ENCODE data around the gene INTS1. TPM values are rescaled to one million over a fixed set of nuclear protein-coding genes. Genes with fewer than 3 reads are reported as not detected.
A peak's percentile ranks its signal among the peaks of the same experiment; 100 is the strongest.

INTS1 gene
- polyA plus RNA-seq, 4 donors = 55.4 to 96.1 (median 57.7) TPM

DNA sequence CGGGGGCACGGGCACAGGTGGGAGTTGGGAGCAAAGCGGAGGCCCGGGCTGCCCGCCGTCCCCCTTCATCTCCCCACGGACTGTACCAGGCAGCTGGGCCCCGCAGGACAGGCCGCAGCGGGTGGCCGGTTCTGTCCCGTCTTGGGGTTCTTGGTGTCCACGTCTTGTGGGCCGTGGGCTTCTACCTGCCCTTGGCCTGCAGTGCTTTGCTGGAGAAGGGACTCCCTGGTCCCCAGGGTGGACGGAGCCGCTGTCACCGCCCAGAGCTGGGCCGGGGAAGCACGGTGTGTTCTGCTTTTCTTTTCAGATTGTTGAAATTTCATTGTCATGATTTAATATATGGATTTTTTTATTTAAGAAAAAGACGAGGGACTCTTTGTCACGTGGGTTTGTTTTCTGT is 38.1 kb upstream of the INTS1 start:
- no peak for DNase-seq (ENCODE audit: low read depth in 4 of 4, low spot score in 3 of 4)

DNA sequence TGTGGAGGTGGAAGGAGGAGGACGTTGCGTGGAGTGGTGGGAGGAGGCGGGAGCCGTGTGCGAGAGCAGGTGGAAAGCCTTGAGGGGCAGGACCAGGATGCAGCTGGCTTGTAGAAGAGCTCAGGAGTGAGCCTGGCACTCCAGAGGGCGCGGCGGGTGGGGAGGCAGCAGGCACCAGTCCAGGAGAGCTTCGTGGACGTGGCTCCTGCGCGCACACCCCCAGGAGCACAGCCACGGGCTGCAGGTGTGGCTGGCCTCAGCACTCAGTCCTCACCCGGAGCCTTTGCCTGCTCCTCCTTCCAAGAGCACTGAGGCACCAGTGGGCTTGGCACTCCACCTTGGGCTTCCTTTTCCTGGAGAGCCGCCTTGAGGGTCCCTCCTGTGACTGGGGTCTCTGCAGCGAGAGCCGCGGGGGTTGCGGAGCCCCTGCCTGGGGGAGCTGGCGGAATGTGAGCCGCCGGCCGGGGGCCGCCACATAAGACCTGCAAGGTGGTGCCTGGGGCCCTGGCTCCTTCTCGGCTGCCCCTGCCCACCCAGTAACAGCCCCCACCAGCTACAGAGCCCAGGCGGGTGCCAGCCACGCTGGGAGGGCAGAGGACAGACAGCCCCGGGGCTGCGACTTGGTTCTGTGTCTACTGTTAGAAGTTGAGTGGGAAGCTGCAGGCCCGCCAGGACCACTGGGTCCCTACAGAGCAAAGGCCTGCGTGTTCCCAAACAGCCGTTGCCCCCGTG is 37.4 kb upstream of the INTS1 start:
- DNase-seq (ENCODE audit: low read depth in 4 of 4, low spot score in 3 of 4) = no peak

DNA sequence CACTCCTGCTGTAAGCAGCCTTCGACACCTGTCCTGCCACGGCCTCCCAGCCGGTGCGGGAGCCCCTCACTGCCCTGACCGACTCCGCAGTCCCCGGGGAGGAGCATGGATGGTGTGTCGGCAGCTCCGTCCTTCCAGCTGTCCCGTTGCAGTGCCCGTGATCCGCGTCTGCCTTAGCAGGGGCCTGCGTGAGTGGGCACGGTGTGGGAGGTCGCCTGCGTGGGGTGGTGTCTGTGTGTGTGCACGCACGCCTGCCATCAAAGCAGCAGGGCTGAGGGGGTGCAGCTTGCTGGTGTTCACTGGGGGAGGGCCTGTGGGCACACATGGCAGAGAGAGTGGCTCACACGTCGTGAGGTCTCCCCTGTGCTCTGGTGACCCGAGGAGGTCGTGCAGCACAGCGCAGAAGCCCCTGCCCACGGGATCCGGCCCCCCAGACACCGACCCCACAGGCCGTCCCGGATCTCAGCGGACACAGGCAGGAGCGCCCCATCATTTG is 36.6 kb upstream of the INTS1 start:
- no peak for DNase-seq (ENCODE audit: low read depth in 4 of 4, low spot score in 3 of 4)

DNA sequence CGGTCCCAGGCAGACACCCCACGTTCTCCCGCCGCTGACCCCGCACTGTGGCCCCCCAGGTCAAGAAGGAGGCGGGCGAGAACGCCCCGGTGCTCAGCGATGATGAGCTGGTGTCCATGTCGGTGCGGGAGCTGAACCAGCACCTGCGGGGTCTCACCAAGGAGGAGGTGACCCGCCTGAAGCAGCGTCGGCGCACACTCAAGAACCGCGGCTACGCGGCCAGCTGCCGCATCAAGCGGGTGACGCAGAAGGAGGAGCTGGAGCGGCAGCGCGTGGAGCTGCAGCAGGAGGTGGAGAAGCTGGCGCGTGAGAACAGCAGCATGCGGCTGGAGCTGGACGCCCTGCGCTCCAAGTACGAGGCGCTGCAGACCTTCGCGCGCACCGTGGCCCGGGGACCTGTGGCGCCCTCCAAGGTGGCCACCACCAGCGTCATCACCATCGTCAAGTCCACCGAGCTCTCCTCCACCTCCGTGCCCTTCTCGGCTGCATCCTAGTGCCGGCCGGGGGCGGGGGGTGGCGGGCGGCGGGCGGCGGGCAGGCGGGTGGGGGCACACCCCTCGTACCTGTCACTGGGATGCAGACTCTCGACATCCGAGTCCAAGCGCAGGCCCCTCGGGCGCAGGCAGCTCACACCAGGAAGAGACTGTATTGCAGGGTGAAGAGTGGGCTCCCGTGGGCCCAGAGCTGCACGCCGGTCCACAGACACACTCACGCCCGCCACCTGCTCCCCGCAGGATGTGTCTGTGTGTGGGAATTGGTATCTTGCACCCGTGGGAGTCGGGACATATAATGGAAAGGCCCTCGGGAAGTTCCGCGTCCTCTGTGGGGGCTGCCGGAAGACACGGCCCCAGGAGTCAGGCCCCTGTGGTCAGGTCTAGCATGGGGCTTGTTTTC is 35.9 kb upstream of the INTS1 start:
- DNase-seq (ENCODE audit: low read depth in 4 of 4, low spot score in 3 of 4) = no peak

DNA sequence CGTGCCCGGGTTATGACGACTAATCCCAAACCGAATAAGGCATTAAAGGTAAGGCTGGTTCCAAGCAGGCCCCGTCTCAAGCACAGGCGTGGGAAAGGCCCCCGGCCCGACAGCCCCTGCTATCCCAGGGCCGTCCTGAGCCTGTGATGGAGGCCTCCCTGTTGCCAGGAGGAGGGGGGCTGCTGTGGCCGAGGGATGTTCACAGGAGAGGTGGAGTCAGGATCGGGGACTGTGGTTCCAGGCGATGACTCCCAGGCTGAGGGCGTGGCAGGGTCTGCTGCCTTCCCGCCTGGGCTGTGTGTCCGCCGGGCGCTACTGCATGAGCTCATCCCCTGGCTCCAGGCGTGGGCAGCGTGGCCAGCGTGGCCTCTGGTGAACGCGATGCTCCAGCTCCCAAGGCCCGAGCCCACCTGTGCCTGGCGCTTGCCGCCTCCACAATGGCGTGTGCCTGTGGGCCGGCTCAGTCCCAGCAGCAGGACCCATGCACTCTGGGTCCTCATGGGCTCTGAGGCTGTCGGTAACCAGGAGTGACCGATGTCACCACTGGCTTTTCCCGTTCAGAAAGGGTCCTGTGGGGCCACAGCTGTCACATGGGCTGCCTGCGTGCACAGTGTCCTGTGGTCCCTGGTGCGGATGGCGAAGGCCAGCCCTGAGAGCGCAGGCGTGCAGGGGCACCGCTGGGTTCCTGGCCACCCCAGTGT is 35.1 kb upstream of the INTS1 start:
- no peak for DNase-seq (ENCODE audit: low read depth in 4 of 4, low spot score in 3 of 4)

DNA sequence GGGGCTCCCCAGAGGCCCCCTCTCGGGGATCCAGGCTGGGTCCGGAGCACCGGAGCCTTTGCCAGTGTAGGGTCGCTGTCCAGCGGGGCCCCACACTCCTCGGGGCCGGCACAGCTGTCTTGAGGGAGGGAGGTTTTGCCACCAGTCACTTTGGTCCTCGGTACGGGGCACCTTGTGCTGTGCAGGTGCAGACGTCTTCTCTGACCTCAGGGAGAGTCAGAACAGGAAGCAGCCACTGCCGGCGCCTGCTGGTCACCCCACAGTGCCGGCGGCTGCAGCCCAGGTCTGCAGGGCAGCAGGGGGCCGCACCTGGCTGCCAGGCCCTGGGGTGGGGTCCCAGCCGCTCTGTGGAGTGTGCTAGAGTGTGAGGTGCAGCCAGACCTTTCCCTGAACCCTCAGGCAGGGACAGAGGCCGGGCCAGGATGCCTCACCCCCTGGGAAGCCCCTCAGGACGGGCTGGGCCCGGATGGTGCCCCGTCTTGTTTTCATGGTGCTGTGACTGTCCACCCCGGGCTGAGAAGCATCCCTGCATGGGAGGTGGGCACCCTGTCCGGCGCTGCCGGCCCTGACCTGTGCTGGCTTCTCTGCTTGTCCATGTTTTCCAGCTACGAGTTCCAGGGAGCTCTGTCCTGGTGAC is 34.5 kb upstream of the INTS1 start:
- DNase-seq (ENCODE audit: low read depth in 4 of 4, low spot score in 3 of 4) = no peak

DNA sequence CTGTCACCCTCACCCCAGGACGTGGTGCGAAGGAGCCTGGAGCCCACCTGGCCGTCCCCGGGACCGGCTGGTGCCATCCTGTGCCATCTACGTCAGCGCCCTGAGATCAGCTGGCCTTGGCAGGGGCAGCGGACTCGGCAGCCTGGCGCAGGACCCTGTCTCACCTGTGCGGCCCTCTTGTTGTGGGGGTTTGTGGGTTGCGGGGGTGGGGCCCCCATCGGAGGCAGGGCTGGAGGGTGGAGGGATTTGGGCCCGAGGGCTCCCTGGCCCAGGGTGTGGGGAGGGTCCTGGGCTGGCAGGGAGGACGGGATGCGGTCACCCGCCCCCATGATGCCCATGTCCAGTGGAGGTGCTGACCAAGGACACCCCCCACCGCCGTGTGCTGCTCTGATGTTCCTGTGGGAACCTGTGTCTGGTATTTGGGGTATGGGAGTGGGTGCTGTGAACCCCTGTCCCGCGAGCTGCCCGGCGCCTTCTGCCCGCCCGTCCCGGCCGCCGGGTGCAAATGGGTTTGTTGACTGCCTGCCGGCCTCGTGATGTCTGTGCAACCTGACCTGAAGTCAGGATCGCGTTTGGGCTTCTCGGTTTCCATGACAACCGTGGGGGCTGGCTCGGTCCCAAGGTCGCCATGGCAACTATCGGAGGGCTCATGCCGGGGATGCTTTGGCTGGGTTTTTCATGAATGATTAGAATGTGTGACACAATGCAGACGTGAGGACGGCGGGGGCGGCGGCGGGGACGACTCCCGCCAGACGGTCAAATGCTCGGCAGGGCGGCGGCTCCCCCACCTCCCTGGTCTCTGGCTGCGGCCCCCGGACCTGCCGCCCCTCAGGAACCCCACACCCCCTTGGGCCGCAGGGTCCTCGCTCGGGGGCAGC is 33.6 kb upstream of the INTS1 start:
- peak in 3 of 4 donors; percentile 78 to 90 (median 89) for DNase-seq (ENCODE audit: low read depth in 4 of 4, low spot score in 3 of 4)

DNA sequence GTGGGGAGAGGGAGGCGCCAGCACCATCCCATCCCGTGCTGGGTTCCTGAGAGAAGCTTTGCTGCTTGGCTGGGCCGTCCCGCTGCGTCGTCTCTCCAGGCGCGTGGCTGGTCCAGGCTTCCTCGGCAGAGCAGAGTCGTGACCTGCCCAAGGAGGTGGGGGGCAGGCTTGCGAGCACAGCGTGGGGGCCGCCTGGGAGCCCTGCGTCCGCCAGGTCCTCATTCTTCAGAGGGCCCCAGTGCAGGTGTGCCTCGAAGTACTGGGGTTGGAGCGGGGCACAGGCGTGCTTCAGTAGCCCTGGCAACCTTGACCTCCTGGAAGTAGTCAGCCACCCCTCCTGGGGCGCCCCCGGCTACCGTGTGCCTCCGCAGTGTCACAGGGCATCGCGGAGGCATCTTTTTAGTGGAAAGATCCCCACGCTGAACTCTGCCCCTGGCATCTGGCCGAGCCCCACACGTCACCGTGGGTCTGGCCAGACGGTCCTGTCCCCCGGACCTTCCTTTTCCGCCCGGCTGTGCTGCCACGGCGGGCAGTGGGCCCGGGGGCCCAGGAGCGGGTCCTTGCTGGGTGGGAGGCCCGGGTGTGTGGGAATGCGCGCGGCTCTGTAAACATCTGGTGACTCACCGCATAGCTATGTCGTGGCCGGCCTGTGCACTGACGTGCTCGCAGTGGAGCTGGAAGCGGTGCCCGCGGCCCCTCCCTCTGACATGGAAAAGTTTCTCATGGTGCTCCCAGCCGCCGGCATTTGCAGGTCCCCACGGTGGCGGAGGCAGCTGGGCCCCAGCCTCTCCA is 32.8 kb upstream of the INTS1 start:
- peak; percentile 76 to 85 (median 80) for DNase-seq (ENCODE audit: low read depth in 4 of 4, low spot score in 3 of 4)

DNA sequence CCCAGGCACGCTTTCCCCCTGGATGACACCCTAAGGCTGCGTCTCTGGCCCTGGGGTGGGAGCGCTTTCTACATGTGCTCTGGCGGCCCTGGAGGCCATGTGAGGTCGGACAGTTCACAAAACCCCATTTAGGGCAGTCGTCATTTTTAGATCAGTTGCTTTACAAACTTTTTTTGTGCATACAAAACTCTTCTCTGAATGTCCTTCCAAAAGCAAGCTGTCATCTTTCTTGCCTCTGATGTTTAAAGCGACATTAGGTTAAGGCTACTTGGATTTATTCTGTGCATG is 32.2 kb upstream of the INTS1 start:
- DNase-seq (ENCODE audit: low read depth in 4 of 4, low spot score in 3 of 4) = no peak

DNA sequence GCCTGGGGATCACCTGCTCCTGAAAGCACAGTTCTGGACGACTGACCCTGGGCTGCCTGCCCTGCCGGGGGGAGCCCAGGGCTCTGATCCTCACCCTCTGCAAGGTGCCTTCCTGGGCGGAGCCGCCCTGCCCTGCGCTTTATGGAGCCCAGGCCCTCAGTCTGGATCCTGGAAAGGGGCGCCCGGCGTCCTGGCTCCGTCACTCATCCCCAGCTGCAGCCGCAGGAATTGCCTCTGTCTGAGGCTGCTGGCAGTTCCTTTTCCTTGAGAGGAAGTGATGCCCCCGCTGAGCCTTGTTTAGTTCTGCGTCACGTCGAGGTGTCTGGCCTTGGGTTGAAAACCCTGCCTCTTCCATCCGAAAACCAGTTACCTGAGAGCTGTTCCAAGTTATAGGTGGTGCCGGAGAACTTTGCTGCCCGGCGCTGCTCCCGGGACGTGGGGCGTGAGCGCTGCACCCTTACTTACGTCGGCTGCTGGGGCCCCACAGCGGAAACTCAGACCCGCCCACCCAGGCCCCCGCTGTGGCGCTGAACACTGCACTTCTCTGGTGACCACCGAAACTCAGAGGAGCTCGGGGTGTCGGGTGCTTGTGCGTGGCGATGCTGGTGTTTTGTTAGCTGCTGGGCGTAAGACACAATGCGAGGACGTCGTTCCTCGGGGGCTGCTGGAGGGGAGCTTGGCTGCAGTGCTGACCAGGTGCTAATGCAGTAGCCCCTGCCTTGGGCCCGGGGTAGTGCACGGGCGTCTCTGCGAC is 31.7 kb upstream of the INTS1 start:
- DNase-seq (ENCODE audit: low read depth in 4 of 4, low spot score in 3 of 4) = no peak

DNA sequence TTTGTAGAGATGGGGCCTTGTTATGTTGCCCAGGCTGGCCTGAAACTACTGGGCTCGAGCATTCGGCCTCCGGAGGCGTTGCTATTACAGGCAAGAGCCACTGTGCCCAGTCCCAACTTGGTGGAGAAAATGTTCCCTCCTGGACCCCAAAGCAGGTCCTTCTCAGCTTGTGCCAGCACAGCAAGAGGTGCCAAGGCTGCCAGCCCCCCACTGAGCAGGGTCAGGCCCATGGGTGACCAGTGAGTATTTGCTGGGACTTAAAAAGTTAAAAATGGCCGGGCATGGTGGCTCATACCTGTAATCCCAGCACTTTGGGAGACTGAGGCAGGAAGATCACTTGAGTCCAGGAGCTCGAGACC is 30.9 kb upstream of the INTS1 start:
- DNase-seq (ENCODE audit: low read depth in 4 of 4, low spot score in 3 of 4) = no peak

DNA sequence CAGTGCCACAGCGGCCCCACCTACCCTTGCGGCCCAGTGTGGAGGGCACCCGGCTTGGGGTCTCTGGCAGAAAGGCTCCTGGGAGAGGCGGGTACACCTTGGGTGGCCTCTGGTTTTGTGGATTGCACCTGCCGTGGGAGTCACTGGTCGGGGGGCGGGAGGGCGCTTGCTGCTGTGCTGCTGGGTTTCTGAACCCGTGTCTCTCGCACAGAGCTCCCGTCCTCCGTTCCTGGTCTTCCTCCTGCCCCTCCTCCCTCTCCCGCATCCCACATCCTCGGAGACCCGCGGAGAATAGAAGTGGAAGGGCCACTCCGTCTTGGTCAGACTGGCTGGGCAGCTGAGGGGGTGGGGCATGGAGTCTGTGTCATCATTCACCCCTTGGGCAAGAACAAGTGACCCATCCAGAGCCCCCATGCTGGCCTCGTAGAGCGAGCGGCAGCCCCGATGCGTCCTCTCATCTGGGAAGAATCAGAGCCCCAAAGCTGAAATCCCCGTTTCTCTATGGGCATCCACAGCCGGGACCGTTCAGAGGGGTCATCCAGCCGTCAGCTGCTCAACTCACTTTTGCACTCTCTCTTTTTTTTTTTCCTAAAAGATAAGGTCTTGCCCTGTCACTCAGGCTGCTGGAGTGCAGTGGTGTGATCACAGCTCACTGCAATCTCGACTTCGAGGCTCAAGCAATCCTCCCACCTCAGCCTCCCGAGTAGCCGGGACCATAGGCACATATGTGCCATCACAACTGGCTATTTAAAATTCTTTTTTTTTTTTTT is 30.3 kb upstream of the INTS1 start:
- no peak for DNase-seq (ENCODE audit: low read depth in 4 of 4, low spot score in 3 of 4)

DNA sequence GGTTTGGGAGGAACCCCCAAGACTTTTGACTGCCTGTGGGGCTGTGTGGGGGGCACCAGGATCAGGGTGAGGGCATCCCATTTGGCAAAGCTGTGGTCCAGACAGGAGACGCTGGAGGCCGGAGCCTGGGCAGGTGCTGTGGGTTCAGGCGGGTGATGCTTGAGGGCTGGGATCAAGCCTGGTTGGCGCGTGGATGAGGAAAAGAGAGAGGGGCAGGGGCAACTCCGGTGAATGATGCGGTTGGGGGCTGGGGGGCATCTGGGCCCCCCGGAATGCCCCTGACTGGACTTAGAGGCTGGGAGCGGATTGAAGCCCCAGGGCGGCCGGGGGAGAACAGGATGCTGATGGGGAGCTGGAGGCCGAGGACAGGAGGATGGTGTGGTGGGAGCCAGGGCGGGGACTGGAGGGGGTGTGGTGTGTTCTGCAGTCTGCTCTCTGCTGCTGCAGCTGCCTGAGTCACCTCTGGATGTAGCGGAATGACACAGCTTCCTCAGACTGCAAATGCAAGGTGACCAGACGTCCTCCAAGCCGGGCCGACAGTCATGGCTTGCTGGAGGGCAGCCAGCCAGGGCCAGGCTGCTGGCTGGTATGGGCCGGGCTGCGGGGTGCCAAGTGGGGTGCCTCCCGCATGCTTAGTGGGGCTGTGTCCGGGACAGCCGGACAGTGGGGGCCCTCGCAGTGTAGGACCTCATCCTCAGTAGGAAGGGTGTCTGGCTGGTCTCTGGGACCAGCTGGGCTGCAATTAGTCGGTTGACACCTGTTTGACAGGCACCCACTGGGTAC is 29.5 kb upstream of the INTS1 start:
- no peak for DNase-seq (ENCODE audit: low read depth in 4 of 4, low spot score in 3 of 4)

DNA sequence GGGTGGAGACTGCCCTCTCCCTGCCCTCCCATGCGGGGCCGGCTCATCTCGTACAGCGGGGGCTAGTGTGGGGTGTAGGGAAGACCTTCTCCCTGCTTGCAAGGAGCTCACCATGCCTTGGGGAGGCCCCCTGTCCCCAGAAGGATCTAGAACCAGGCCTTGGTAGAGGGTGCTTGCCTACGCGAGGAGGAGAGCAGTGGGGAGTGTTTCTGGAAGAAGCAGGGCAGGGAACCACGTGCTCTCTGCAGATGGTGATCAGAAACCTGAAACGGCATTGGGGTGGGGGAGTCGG is 29.0 kb upstream of the INTS1 start:
- no peak for DNase-seq (ENCODE audit: low read depth in 4 of 4, low spot score in 3 of 4)

DNA sequence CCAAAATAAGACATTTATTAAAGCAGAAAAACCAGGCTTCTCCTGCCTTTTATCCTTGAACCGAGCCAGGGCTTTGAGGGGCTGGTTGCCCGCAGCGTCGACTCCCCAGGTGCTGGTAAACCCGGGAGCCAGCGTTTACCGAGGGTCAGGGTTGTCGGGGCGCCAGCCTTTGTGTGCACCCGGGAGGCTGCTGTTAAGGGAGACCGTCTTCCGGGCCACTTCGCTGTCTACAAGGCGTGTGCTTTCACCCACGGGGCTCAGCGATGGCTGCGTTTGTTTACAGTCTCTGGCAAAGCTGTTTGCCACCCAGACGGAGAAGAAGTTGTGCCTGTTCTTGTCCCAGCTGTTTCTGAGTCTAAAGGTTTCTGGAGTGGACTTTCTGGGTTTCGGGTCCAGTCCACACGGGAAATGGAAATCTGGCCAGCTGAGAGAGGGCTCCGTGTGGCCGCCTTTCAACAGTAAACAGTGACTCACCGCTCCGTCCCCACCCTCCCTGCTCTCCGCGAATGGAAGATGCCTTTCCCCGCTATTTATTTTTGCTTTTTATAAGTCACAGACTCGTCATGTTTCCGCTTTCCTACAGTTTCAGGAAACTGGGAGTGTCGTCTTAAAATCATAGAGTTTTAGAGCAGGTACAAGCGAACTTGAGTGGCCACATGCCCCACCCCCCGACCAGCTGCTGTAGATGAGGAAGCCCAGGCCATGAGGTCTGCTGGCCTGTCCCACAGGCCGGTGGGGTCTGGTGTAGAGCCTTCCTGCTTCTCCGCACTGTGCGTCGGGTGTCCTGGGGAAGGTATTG is 28.5 kb upstream of the INTS1 start:
- no peak for DNase-seq (ENCODE audit: low read depth in 4 of 4, low spot score in 3 of 4)

DNA sequence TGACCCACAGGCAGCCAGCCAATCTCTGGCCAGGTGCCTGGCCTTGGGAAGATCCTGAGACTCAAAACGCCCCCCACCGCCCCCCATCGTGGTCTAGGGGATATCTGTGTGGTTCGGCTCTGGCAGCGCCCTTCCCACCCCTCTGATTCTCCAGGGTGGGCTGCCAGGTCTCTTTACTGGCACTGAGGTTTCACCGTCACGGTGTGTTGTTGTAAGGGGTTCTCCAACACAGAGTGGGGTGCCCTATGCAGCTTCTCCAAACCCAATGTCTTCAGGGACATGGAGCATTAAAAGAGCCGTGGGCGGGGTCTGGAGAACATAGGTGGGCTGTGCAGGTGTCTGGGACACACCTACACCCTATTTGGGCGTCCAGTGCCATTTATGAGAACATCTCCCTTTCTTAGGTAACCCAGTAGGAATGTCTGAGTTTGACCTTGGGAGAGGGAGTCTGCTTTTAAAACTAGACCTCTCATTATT is 27.8 kb upstream of the INTS1 start:
- DNase-seq (ENCODE audit: low read depth in 4 of 4, low spot score in 3 of 4) = no peak

Measured in left renal pelvis (tissue), 4 donors.